Activated B cell treated with CpG ODN at 0.5 μM for 24 hours (primary cell): ENCODE data around the gene TLE5. TPM values are rescaled to one million over a fixed set of nuclear protein-coding genes. Genes with fewer than 3 reads are reported as not detected.

Source experiments
- ATAC-seq: fragments of 200-7000 bp; cut with Tn5 transposase; one replicate; pipeline ENCODE4 v1.10.0; 2021; ENCODE audit warnings: low read depth, mild to moderate bottlenecking, moderate library complexity
- CTCF ChIA-PET: fragments of 350-600 bp; sonication (Branson Sonifier 250); formaldehyde crosslinking; loops from one replicate; lab custom pipeline; 2021; ENCODE audit warnings: antibody characterized with exemption; lab: Charles Lee
- POLR2A ChIA-PET: fragments of 350-600 bp; sonication (Branson Sonifier 250); formaldehyde crosslinking; loops from one replicate; lab custom pipeline; 2021; ENCODE audit warnings: antibody characterized with exemption; lab: Charles Lee
- DNase-seq: peaks from one replicate; pipeline ENCODE4 v3.0.0; 2022
- H3K27ac Mint-ChIP-seq: one replicate; pipeline ENCODE4 v1.8.0; 2020; ENCODE audit warnings: mixed read lengths
- H3K27me3 Mint-ChIP-seq: one replicate; pipeline ENCODE4 v1.8.0; 2021; ENCODE audit warnings: mixed read lengths
- H3K36me3 Mint-ChIP-seq: one replicate; pipeline ENCODE4 v1.8.0; 2021; ENCODE audit warnings: low read depth, mixed read lengths
- H3K4me1 Mint-ChIP-seq: one replicate; pipeline ENCODE4 v1.8.0; 2021; ENCODE audit warnings: mixed read lengths
- H3K4me3 Mint-ChIP-seq: one replicate; pipeline ENCODE4 v1.8.0; 2020; ENCODE audit warnings: mild to moderate bottlenecking, mixed read lengths
- H3K9me3 Mint-ChIP-seq: one replicate; pipeline ENCODE4 v1.8.0; 2020; ENCODE audit warnings: mixed read lengths
- CTCF ChIP-seq: fragments of 200-600 bp; IDR thresholded peaks from one replicate; pipeline ENCODE4 v1.8.0; 2022; ENCODE audit warnings: antibody characterized with exemption, mild to moderate bottlenecking
- intact Hi-C: fragments of 100-400 bp; cut with micrococcal nuclease; formaldehyde crosslinking; loops from one replicate; pipeline ENCODE4 v1.15.1; 2024
- total RNA-seq: library from RNA; stranded (reverse); gene quantifications from 2 replicates; pipeline ENCODE4 v1.2.3, GENCODE V29; 2022

Gene TLE5
- total RNA-seq, 1 donor from 2014 or later: 323 TPM

DNA sequence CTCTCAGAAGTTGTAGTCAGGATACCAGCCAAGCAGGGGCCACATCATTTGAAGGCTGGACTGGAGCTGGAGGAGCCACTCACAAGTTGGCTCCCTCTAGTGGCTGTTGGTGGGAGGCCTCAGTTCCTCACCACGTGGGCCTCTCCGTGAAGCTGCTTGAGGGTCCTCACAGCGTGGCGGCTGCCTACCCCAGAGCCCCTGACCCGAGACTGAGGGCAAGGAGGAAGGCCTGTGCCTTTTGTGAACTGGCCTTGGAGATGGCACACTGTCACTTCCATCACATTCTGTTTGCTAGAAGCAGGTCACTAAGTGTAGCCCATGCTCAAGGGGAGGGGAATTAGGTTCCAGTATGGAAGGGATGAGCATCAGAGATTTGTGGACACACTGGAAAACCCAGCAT is 46.5 kb upstream of the TLE5 start:
- ChIA-PET POLR2A (interaction anchor here (0.9 to 1.1 kb wide), 2 partner anchors 73 to 158 kb away, joined by 3 read pairs; no protein-coding TSS in a partner anchor), CTCF (interaction anchor here (0.5 to 2.5 kb wide), 19 partner anchors 9 to 1885 kb away, joined by 3 to 17 read pairs (median 4); no protein-coding TSS in a partner anchor)
- Mint-ChIP-seq H3K27me3 (no peaks in the 10 kb centered on the region), H3K4me1 (peaks cover 11% of the 10 kb centered on the region), H3K4me3 (no peak overlapping the region), H3K27ac (no peak overlapping the region), H3K9me3 (no peaks in the 10 kb centered on the region), H3K36me3 (no peaks in the 10 kb centered on the region)
- TF ChIP-seq CTCF: no peak
- peak; percentile 61 for DNase-seq
- ATAC-seq: peak; percentile 76
- intact Hi-C loops: loop anchor here (1.0 kb wide), 3 partner anchors 32 to 146 kb away; no protein-coding TSS in a partner anchor

GRCh38 chr19:3107658-3108057 is 45.4 kb upstream of the TLE5 start:
- CTCF ChIA-PET: interaction anchor here (1.0 to 2.5 kb wide), 6 partner anchors 56 to 157 kb away, joined by 3 to 17 read pairs (median 6); no protein-coding TSS in a partner anchor
- no peak for ATAC-seq
- H3K4me3 Mint-ChIP-seq: no peak overlapping the region
- H3K4me1 Mint-ChIP-seq: peaks cover 13% of the 10 kb centered on the region
- H3K9me3 Mint-ChIP-seq: no peaks in the 10 kb centered on the region
- H3K27ac Mint-ChIP-seq: no peak overlapping the region
- POLR2A ChIA-PET: no interaction called here
- TF ChIP-seq CTCF: no peak
- DNase-seq: no peak
- H3K36me3 Mint-ChIP-seq: no peaks in the 10 kb centered on the region
- intact Hi-C loops: loop anchor here (1.0 kb wide), 3 partner anchors 31 to 145 kb away; no protein-coding TSS in a partner anchor
- H3K27me3 Mint-ChIP-seq: no peaks in the 10 kb centered on the region

- Mint-ChIP-seq H3K9me3 (no peaks in the 10 kb centered on the region), H3K27me3 (no peaks in the 10 kb centered on the region), H3K36me3 (no peaks in the 10 kb centered on the region), H3K4me3 (no peak overlapping the region), H3K27ac (no peak overlapping the region), H3K4me1 (peaks cover 13% of the 10 kb centered on the region)
- no peak for TF ChIP-seq CTCF
- no peak for ATAC-seq
- DNase-seq: no peak
- intact Hi-C loops: no loop called here
- ChIA-PET POLR2A (interaction anchor here (1.8 kb wide), 1 partner anchor 43 kb away, joined by 4 read pairs; no protein-coding TSS in a partner anchor), CTCF (interaction anchor here (0.7 to 3.6 kb wide), 3 partner anchors 30 to 145 kb away, joined by 3 to 32 read pairs (median 7); no protein-coding TSS in a partner anchor)
These were observed 44.3 kb upstream of the TLE5 start for GRCh38 chr19:3106509-3107141.

- intact Hi-C loops: loop anchor here (2.0 kb wide), 1 partner anchor 219 kb away; no protein-coding TSS in a partner anchor
These were observed 43.6 kb upstream of the TLE5 start for GRCh38 chr19:3105641-3106508.

More at GRCh38 chr19:3105641-3106508, 43.6 kb upstream of the TLE5 start:
- DNase-seq (no peak), ATAC-seq (no peak)
- POLR2A ChIA-PET: interaction anchor here (1.8 kb wide), 1 partner anchor 43 kb away, joined by 4 read pairs; no protein-coding TSS in a partner anchor
- no peak overlapping the region for H3K27ac Mint-ChIP-seq
- H3K36me3 Mint-ChIP-seq: no peaks in the 10 kb centered on the region
- no peaks in the 10 kb centered on the region for H3K9me3 Mint-ChIP-seq
- no peak overlapping the region for H3K4me3 Mint-ChIP-seq
- H3K27me3 Mint-ChIP-seq: no peaks in the 10 kb centered on the region
- H3K4me1 Mint-ChIP-seq: peaks cover 13% of the 10 kb centered on the region
- no peak for TF ChIP-seq CTCF
- CTCF ChIA-PET: interaction anchor here (0.7 to 4.1 kb wide), 8 partner anchors 11 to 218 kb away, joined by 3 to 41 read pairs (median 6); partner anchors contain the start of gene GNA11
